ENCODE results near the gene PRICKLE2.

The PRICKLE2 gene

GRCh38 chr3:64082961-64083541, 142.2 kb downstream of the PRICKLE2 start:
- Histone ChIP-seq H3K27me3 (replicated peaks in 2 of 5; ENCODE audit: control insufficient read depth in 4 of 5, insufficient read depth in 5 of 5, low read length in 4 of 5) (no peaks in the 10 kb centered on the region), H3K27ac (ENCODE audit: insufficient read depth in 1 of 2, low read depth in 1 of 2, low read length in 2 of 2, poor library complexity in 1 of 2, severe bottlenecking in 2 of 2) (no peak overlapping the region), H3K4me1 (ENCODE audit: control extremely low read depth in 1 of 4, control insufficient read depth in 4 of 4, insufficient read depth in 4 of 4, low read length in 3 of 4) (no peaks in the 10 kb centered on the region), H3K9me3 (ENCODE audit: control extremely low read depth in 1 of 5, control insufficient read depth in 4 of 5, insufficient read depth in 2 of 5, low read depth in 1 of 5, low read length in 4 of 5) (peaks cover 0 to 2% (median 0%) of the 10 kb centered on the region in 5 experiments), H3K36me3 (ENCODE audit: control insufficient read depth in 4 of 4, insufficient read depth in 4 of 4, low read length in 3 of 4) (no peaks in the 10 kb centered on the region), H3K4me3 (ENCODE audit: control insufficient read depth in 1 of 7, extremely low read depth in 1 of 7, insufficient read depth in 4 of 7, low read depth in 2 of 7, low read length in 6 of 7) (no peak overlapping the region)
- no peak for DNase-seq
- ChIA-PET CTCF (no interaction called here), POLR2A (no interaction called here)
- 65% methylated on average over 7 of the region's 7 CpGs for WGBS (ENCODE audit: insufficient coverage)

DNA sequence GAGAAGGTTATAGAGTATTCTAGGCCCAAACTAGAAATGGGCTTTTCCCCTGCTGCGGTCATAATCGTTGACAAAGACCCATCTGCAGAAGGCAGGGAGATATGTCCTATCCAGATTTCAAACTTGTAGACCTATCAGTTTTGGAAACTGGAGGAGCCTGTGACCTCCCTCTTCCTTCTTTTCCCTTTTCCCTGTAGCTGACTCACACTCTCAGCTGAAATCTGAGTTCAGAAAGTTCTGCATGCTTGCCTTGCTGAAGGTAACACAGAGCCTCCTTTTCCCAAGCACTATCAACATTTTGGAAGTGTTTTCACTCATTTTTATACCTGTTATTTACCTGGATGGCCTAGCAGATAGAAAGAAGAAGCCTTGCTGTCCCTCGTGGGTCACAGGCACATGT, 142.9 kb downstream of the PRICKLE2 start:
- Histone ChIP-seq H3K27me3 (replicated peaks in 2 of 5; ENCODE audit: control insufficient read depth in 4 of 5, insufficient read depth in 5 of 5, low read length in 4 of 5) (no peaks in the 10 kb centered on the region), H3K36me3 (ENCODE audit: control insufficient read depth in 4 of 4, insufficient read depth in 4 of 4, low read length in 3 of 4) (no peaks in the 10 kb centered on the region), H3K9me3 (ENCODE audit: control extremely low read depth in 1 of 5, control insufficient read depth in 4 of 5, insufficient read depth in 2 of 5, low read depth in 1 of 5, low read length in 4 of 5) (peaks cover 0 to 2% (median 0%) of the 10 kb centered on the region in 5 experiments), H3K4me3 (ENCODE audit: control insufficient read depth in 1 of 7, extremely low read depth in 1 of 7, insufficient read depth in 4 of 7, low read depth in 2 of 7, low read length in 6 of 7) (no peak overlapping the region), H3K27ac (ENCODE audit: insufficient read depth in 1 of 2, low read depth in 1 of 2, low read length in 2 of 2, poor library complexity in 1 of 2, severe bottlenecking in 2 of 2) (no peak overlapping the region), H3K4me1 (ENCODE audit: control extremely low read depth in 1 of 4, control insufficient read depth in 4 of 4, insufficient read depth in 4 of 4, low read length in 3 of 4) (no peaks in the 10 kb centered on the region)
- DNase-seq, result no peak
- ChIA-PET POLR2A (no interaction called here), CTCF (no interaction called here)
- 100% methylated on average over 2 of the region's 3 CpGs for WGBS (ENCODE audit: insufficient coverage)

GRCh38 chr3:64081235-64081630, 144.0 kb downstream of the PRICKLE2 start:
- Histone ChIP-seq H3K27ac (ENCODE audit: insufficient read depth in 1 of 2, low read depth in 1 of 2, low read length in 2 of 2, poor library complexity in 1 of 2, severe bottlenecking in 2 of 2) (no peak overlapping the region), H3K4me1 (ENCODE audit: control extremely low read depth in 1 of 4, control insufficient read depth in 4 of 4, insufficient read depth in 4 of 4, low read length in 3 of 4) (peaks cover 0 to 1% (median 0%) of the 10 kb centered on the region in 4 experiments), H3K9me3 (ENCODE audit: control extremely low read depth in 1 of 5, control insufficient read depth in 4 of 5, insufficient read depth in 2 of 5, low read depth in 1 of 5, low read length in 4 of 5) (peaks cover 0 to 2% (median 0%) of the 10 kb centered on the region in 5 experiments), H3K36me3 (ENCODE audit: control insufficient read depth in 4 of 4, insufficient read depth in 4 of 4, low read length in 3 of 4) (no peaks in the 10 kb centered on the region), H3K27me3 (replicated peaks in 2 of 5; ENCODE audit: control insufficient read depth in 4 of 5, insufficient read depth in 5 of 5, low read length in 4 of 5) (no peaks in the 10 kb centered on the region), H3K4me3 (ENCODE audit: control insufficient read depth in 1 of 7, extremely low read depth in 1 of 7, insufficient read depth in 4 of 7, low read depth in 2 of 7, low read length in 6 of 7) (no peak overlapping the region)
- no peak for DNase-seq
- POLR2A ChIA-PET, result no interaction called here
- CTCF ChIA-PET, result no interaction called here
- 100% methylated on average over 1 of the region's 1 CpG for WGBS (ENCODE audit: insufficient coverage)

DNA sequence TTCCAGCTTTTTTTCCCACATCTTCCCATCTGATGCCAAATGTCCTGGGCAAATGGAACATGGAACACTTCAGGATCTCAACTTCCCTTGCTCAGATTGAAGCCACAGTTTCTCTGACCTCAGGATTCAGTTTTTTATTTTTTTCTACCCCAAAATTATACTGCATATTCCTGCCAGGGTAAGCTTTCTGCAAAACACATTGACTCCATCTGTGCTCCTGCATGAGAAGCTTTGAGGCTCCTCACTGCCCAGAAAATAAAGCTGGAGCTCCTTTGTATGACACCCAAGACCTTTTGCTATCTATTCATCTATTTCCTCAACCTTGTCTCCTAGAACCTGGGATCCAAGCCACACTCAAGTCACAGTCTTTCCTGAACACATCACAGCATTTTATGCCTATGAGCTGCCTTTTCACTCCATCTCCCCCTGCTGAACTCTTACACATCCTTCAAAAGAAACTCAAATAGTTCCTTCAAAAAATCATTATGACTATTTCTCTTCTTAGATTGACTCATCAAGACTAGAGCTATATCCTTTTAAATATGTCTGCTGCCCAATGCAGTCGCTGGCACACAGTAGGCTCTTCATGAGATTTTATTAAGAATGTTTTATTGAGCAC, 144.5 kb downstream of the PRICKLE2 start:
- Histone ChIP-seq H3K27me3 (replicated peaks in 2 of 5; ENCODE audit: control insufficient read depth in 4 of 5, insufficient read depth in 5 of 5, low read length in 4 of 5) (no peaks in the 10 kb centered on the region), H3K4me1 (ENCODE audit: control extremely low read depth in 1 of 4, control insufficient read depth in 4 of 4, insufficient read depth in 4 of 4, low read length in 3 of 4) (peaks cover 0 to 1% (median 0%) of the 10 kb centered on the region in 4 experiments), H3K4me3 (ENCODE audit: control insufficient read depth in 1 of 7, extremely low read depth in 1 of 7, insufficient read depth in 4 of 7, low read depth in 2 of 7, low read length in 6 of 7) (no peak overlapping the region), H3K27ac (ENCODE audit: insufficient read depth in 1 of 2, low read depth in 1 of 2, low read length in 2 of 2, poor library complexity in 1 of 2, severe bottlenecking in 2 of 2) (no peak overlapping the region), H3K9me3 (ENCODE audit: control extremely low read depth in 1 of 5, control insufficient read depth in 4 of 5, insufficient read depth in 2 of 5, low read depth in 1 of 5, low read length in 4 of 5) (peaks cover 0 to 2% (median 0%) of the 10 kb centered on the region in 5 experiments), H3K36me3 (ENCODE audit: control insufficient read depth in 4 of 4, insufficient read depth in 4 of 4, low read length in 3 of 4) (no peaks in the 10 kb centered on the region)
- ChIA-PET POLR2A (no interaction called here), CTCF (interaction anchor here (1.5 kb wide), 1 partner anchor 18 kb away, joined by 3 read pairs; no protein-coding TSS in a partner anchor)
- 88% methylated on average over 1 of the region's 1 CpG for WGBS (ENCODE audit: insufficient coverage)
- no peak for DNase-seq

- Histone ChIP-seq H3K4me1 (ENCODE audit: control extremely low read depth in 1 of 4, control insufficient read depth in 4 of 4, insufficient read depth in 4 of 4, low read length in 3 of 4) (peaks cover 0 to 1% (median 0%) of the 10 kb centered on the region in 4 experiments), H3K27ac (ENCODE audit: insufficient read depth in 1 of 2, low read depth in 1 of 2, low read length in 2 of 2, poor library complexity in 1 of 2, severe bottlenecking in 2 of 2) (no peak overlapping the region), H3K9me3 (ENCODE audit: control extremely low read depth in 1 of 5, control insufficient read depth in 4 of 5, insufficient read depth in 2 of 5, low read depth in 1 of 5, low read length in 4 of 5) (peaks cover 0 to 2% (median 0%) of the 10 kb centered on the region in 5 experiments), H3K4me3 (ENCODE audit: control insufficient read depth in 1 of 7, extremely low read depth in 1 of 7, insufficient read depth in 4 of 7, low read depth in 2 of 7, low read length in 6 of 7) (no peak overlapping the region), H3K36me3 (ENCODE audit: control insufficient read depth in 4 of 4, insufficient read depth in 4 of 4, low read length in 3 of 4) (no peaks in the 10 kb centered on the region), H3K27me3 (replicated peaks in 2 of 5; ENCODE audit: control insufficient read depth in 4 of 5, insufficient read depth in 5 of 5, low read length in 4 of 5) (no peaks in the 10 kb centered on the region)
- CTCF ChIA-PET, result interaction anchor here (1.5 kb wide), 1 partner anchor 17 kb away, joined by 3 read pairs; no protein-coding TSS in a partner anchor
- 93% methylated on average over 2 of the region's 5 CpGs for WGBS (ENCODE audit: insufficient coverage)
- POLR2A ChIA-PET, result interaction anchor here (0.7 kb wide), 1 partner anchor 604 kb away, joined by 3 read pairs; no protein-coding TSS in a partner anchor
- DNase-seq, result no peak
Observed at GRCh38 chr3:64079369-64080150, 145.7 kb downstream of the PRICKLE2 start.

DNA sequence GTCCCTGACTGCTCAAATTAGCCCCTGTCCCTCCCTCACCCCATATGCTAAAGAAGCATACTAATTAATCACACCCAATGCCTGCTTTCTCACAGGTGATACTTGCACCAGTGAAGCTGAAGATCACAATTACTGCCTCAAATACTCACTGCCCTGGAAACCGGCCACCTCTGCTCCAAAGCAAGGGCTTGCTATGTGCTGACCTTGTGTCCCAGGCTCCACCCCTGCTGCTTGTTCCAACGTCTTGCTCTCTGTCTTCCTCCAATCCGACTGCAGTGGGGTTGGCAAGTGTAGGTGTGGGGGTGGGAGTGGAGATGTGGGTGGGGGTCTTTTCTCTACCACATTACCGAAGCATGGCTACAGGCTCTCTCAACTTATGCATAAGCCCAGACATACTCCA, 146.3 kb downstream of the PRICKLE2 start:
- POLR2A ChIA-PET, result interaction anchor here (0.7 kb wide), 1 partner anchor 605 kb away, joined by 3 read pairs; no protein-coding TSS in a partner anchor

More for the DNA sequence above, 146.3 kb downstream of the PRICKLE2 start:
- Histone ChIP-seq H3K27me3 (replicated peaks in 2 of 5; ENCODE audit: control insufficient read depth in 4 of 5, insufficient read depth in 5 of 5, low read length in 4 of 5) (no peaks in the 10 kb centered on the region), H3K4me3 (ENCODE audit: control insufficient read depth in 1 of 7, extremely low read depth in 1 of 7, insufficient read depth in 4 of 7, low read depth in 2 of 7, low read length in 6 of 7) (no peak overlapping the region), H3K27ac (ENCODE audit: insufficient read depth in 1 of 2, low read depth in 1 of 2, low read length in 2 of 2, poor library complexity in 1 of 2, severe bottlenecking in 2 of 2) (no peak overlapping the region), H3K4me1 (ENCODE audit: control extremely low read depth in 1 of 4, control insufficient read depth in 4 of 4, insufficient read depth in 4 of 4, low read length in 3 of 4) (peaks cover 0 to 1% (median 0%) of the 10 kb centered on the region in 4 experiments), H3K36me3 (ENCODE audit: control insufficient read depth in 4 of 4, insufficient read depth in 4 of 4, low read length in 3 of 4) (no peaks in the 10 kb centered on the region), H3K9me3 (ENCODE audit: control extremely low read depth in 1 of 5, control insufficient read depth in 4 of 5, insufficient read depth in 2 of 5, low read depth in 1 of 5, low read length in 4 of 5) (peaks cover 0 to 2% (median 0%) of the 10 kb centered on the region in 5 experiments)
- DNase-seq, result no peak
- WGBS (ENCODE audit: insufficient coverage), result no CpG with 5 or more reads among the region's 4 CpGs
- CTCF ChIA-PET, result no interaction called here

Data from common myeloid progenitor, CD34-positive (primary cell).